Neural cell (in vitro differentiated cells): ENCODE measurements around the gene VPS26C. TPM values are rescaled to one million over a fixed set of nuclear protein-coding genes. Genes with fewer than 3 reads are reported as not detected.

Experiments
- H2AFZ ChIP-seq: fragments of 200-600, 300-800 bp; sonication (generic), shearing (Covaris generic); 2 replicates; pipeline ENCODE4 v1.6.0; 2014; ENCODE audit warnings: low read depth, mild to moderate bottlenecking, antibody characterized with exemption, low read length, moderate library complexity
- H3F3A ChIP-seq: fragments of 200-600 bp; shearing (Covaris generic); 2 replicates; pipeline ENCODE4 v1.6.1; 2016; ENCODE audit warnings: mild to moderate bottlenecking, moderate library complexity, mixed read lengths, antibody characterized with exemption, low read length; ENCODE audit not compliant: insufficient read depth, poor library complexity, severe bottlenecking
- H3K27ac ChIP-seq: fragments of 200-600, 300-800 bp; sonication (generic), shearing (Covaris generic); 2 replicates; pipeline ENCODE4 v1.5.1; 2014; ENCODE audit warnings: mild to moderate bottlenecking, low read length, moderate library complexity
- H3K27me3 ChIP-seq: fragments of 300-800, 200-600 bp; sonication (generic), shearing (Covaris generic); 2 replicates; pipeline ENCODE4 v1.6.0; 2014; ENCODE audit warnings: mild to moderate bottlenecking, low read depth, low read length, moderate library complexity; ENCODE audit not compliant: insufficient read depth
- H3K36me3 ChIP-seq: fragments of 300-800, 200-600 bp; sonication (generic), shearing (Covaris generic); 2 replicates; pipeline ENCODE4 v1.5.1; 2014; ENCODE audit warnings: mild to moderate bottlenecking, antibody characterized with exemption, low read length, moderate library complexity; ENCODE audit not compliant: insufficient read depth
- H3K4me2 ChIP-seq: fragments of 300-800, 200-600 bp; sonication (generic), shearing (Covaris generic); 2 replicates; pipeline ENCODE4 v1.6.0; 2014; ENCODE audit warnings: mild to moderate bottlenecking, low read length
- H3K4me3 ChIP-seq: fragments of 300-800, 200-600 bp; sonication (generic), shearing (Covaris generic); 2 replicates; pipeline ENCODE4 v1.5.1; 2014; ENCODE audit warnings: mild to moderate bottlenecking, low read length, moderate library complexity
- H3K79me2 ChIP-seq: fragments of 200-600 bp; shearing (Covaris generic); replicated peaks from 2 replicates; pipeline ENCODE4 v1.6.0; 2014; ENCODE audit warnings: mild to moderate bottlenecking, low read length, moderate library complexity; ENCODE audit not compliant: insufficient read depth
- H3K9ac ChIP-seq: fragments of 300-800, 200-600 bp; sonication (generic), shearing (Covaris generic); 2 replicates; pipeline ENCODE4 v1.6.1; 2016; ENCODE audit warnings: mild to moderate bottlenecking, low read length, mixed read lengths
- H3K9me2 ChIP-seq: fragments of 200-600 bp; shearing (Covaris generic); 2 replicates; pipeline ENCODE4 v1.6.1; 2016; ENCODE audit warnings: mild to moderate bottlenecking, low read length, mixed read lengths; ENCODE audit not compliant: insufficient read depth
- H3K9me3 ChIP-seq: fragments of 200-600, 300-800 bp; sonication (generic), shearing (Covaris generic); 2 replicates; pipeline ENCODE4 v1.6.1; 2016; ENCODE audit warnings: mild to moderate bottlenecking, mixed run types, low read length, moderate library complexity, mixed read lengths
- H4K20me1 ChIP-seq: fragments of 200-600 bp; shearing (Covaris generic); 2 replicates; pipeline ENCODE4 v1.6.1; 2016; ENCODE audit warnings: mild to moderate bottlenecking, mixed run types; ENCODE audit not compliant: insufficient read depth
- EP300 ChIP-seq: fragments of 450-650 bp; conservative IDR thresholded peaks from 2 replicates; pipeline ENCODE4 v1.6.1; 2014; ENCODE audit warnings: antibody characterized with exemption, mild to moderate bottlenecking, moderate library complexity; ENCODE audit not compliant: poor library complexity, severe bottlenecking
- MXI1 ChIP-seq: fragments of 450-650 bp; conservative IDR thresholded peaks from 2 replicates; pipeline ENCODE4 v1.6.1; 2014; ENCODE audit warnings: antibody characterized with exemption, mild to moderate bottlenecking; ENCODE audit not compliant: poor library complexity, severe bottlenecking
- RAD21 ChIP-seq: fragments of 450-650 bp; conservative IDR thresholded peaks from 2 replicates; pipeline ENCODE4 v1.6.1; 2014; ENCODE audit warnings: antibody characterized with exemption, mild to moderate bottlenecking, moderate library complexity
- REST ChIP-seq: IDR thresholded peaks from 2 replicates; pipeline ENCODE4 v1.6.1; 2012; ENCODE audit warnings: borderline replicate concordance
- SMC3 ChIP-seq: fragments of 450-650 bp; conservative IDR thresholded peaks from 2 replicates; pipeline ENCODE4 v1.6.1; 2014; ENCODE audit warnings: antibody characterized with exemption, mild to moderate bottlenecking, moderate library complexity; ENCODE audit not compliant: poor library complexity
- TAF1 ChIP-seq: IDR thresholded peaks from 2 replicates; pipeline ENCODE4 v1.6.1; 2012; ENCODE audit warnings: low read depth
- polyA plus RNA-seq: library from polyadenylated mRNA; depleted of rRNA; stranded (reverse); fragments of >200 nt; gene quantifications from 2 replicates; pipeline ENCODE4 v1.2.3, GENCODE V29; 2014
- TF ChIP-seq, protein P1 (sequence below): fragments of 450-650 bp; IDR thresholded peaks from 2 replicates; pipeline ENCODE4 v1.5.1; 2014; ENCODE audit warnings: antibody characterized with exemption, mild to moderate bottlenecking, moderate library complexity; ENCODE audit not compliant: poor library complexity, severe bottlenecking

Gene VPS26C
- polyA plus RNA-seq, 1 donor from 2014 or later: 55.5 TPM

- Histone ChIP-seq H3K27ac (no peak overlapping the region), H3K27me3 (no peaks in the 10 kb centered on the region), H3K9me3 (no peaks in the 10 kb centered on the region), H4K20me1 (no peaks in the 10 kb centered on the region), H3F3A (no peaks in the 10 kb centered on the region), H3K9ac (no peak overlapping the region), H3K79me2 (no peaks in the 10 kb centered on the region), H3K9me2 (no peaks in the 10 kb centered on the region), H3K36me3 (no peaks in the 10 kb centered on the region), H3K4me3 (no peak overlapping the region), H2AFZ (no peak overlapping the region), H3K4me2 (no peak overlapping the region)
- TF ChIP-seq TAF1: no peak
- TF ChIP-seq REST: no peak
- TF ChIP-seq RAD21: no peak
- TF ChIP-seq EP300: no peak
Observed at GRCh38 chr21:37231671-37232070, 35.5 kb downstream of the VPS26C start.

DNA sequence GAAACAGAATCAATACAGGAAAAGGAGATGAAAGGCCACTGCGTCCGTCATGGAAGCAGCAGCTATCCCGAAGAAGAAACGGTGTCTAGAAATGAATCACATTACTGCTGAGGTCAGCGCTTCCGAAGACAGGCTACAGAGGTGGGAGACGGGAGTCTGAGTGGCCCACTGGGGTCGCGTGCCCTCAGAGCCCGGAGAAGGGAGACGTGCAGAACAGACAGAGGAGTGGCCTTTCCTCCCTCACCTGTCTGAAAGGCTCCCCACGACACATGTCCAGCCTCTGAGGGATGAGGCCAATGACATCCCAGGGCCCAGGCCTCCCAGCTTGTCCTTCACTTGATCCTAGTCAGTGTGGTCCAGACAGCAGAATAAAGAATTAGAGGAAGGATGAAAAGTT lies 35.9 kb downstream of the VPS26C start:
- H3K27me3 ChIP-seq: no peaks in the 10 kb centered on the region
- H2AFZ ChIP-seq: no peak overlapping the region
- no peaks in the 10 kb centered on the region for H3K9me3 ChIP-seq
- H3K36me3 ChIP-seq: no peaks in the 10 kb centered on the region
- H3K9me2 ChIP-seq: no peaks in the 10 kb centered on the region
- no peak overlapping the region for H3K27ac ChIP-seq
- no peaks in the 10 kb centered on the region for H4K20me1 ChIP-seq
- no peaks in the 10 kb centered on the region for H3K79me2 ChIP-seq
- no peaks in the 10 kb centered on the region for H3F3A ChIP-seq
- H3K9ac ChIP-seq: no peak overlapping the region
- H3K4me3 ChIP-seq: no peak overlapping the region
- TF ChIP-seq, protein P1, sequence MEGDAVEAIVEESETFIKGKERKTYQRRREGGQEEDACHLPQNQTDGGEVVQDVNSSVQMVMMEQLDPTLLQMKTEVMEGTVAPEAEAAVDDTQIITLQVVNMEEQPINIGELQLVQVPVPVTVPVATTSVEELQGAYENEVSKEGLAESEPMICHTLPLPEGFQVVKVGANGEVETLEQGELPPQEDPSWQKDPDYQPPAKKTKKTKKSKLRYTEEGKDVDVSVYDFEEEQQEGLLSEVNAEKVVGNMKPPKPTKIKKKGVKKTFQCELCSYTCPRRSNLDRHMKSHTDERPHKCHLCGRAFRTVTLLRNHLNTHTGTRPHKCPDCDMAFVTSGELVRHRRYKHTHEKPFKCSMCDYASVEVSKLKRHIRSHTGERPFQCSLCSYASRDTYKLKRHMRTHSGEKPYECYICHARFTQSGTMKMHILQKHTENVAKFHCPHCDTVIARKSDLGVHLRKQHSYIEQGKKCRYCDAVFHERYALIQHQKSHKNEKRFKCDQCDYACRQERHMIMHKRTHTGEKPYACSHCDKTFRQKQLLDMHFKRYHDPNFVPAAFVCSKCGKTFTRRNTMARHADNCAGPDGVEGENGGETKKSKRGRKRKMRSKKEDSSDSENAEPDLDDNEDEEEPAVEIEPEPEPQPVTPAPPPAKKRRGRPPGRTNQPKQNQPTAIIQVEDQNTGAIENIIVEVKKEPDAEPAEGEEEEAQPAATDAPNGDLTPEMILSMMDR: no peak
- no peak for TF ChIP-seq TAF1
- no peak for TF ChIP-seq RAD21
- no peak for TF ChIP-seq REST
- TF ChIP-seq SMC3: no peak
- TF ChIP-seq MXI1: no peak
- no peak overlapping the region for H3K4me2 ChIP-seq
